ENCODE results near the gene RHOBTB1.

DNA sequence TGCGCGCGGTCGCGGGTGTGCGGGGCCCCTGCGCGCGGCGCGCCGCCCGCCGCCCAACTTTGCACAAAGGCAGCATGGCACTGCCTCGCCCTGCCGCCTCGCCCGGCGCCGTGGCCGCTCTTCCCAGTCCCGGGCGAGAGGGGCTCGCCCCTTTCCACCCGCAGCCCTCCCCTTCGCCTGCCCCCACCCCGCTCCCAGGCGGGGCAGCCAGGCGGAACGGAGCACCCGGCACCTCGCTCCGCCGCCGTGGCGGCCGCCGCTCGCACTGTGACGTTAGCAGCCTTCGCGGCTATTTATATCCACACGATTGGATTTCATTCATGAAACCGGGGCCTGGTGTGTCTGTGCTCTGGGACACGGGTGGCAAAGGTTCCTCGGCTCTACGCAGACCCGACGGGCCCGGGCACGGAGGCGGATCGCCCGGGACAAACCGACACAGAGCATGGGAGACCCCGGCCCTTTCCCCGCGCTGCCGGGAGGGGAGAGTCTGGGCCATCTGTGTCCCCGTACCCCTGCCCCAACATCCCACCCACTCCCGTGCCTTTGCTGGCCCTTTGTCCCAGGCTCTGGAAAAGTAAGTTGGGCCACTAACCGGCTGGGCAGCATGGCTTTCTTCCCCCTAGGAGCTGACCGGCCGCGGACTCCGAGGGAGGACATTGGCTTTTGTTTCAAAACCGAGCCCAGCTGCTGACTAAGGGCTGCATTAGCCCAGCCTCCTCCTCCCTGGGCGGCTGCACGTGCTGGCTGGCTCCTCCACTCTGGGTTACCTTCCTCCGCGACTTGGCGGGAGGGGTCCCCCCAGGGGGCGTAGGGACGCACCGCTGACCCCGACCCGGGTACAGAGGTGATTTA, at the start of gene RHOBTB1:
- TF ChIP-seq, protein P1, sequence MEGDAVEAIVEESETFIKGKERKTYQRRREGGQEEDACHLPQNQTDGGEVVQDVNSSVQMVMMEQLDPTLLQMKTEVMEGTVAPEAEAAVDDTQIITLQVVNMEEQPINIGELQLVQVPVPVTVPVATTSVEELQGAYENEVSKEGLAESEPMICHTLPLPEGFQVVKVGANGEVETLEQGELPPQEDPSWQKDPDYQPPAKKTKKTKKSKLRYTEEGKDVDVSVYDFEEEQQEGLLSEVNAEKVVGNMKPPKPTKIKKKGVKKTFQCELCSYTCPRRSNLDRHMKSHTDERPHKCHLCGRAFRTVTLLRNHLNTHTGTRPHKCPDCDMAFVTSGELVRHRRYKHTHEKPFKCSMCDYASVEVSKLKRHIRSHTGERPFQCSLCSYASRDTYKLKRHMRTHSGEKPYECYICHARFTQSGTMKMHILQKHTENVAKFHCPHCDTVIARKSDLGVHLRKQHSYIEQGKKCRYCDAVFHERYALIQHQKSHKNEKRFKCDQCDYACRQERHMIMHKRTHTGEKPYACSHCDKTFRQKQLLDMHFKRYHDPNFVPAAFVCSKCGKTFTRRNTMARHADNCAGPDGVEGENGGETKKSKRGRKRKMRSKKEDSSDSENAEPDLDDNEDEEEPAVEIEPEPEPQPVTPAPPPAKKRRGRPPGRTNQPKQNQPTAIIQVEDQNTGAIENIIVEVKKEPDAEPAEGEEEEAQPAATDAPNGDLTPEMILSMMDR (IDR thresholded peaks at IDR 0.05), result no peak
- TF ChIP-seq POLR2AphosphoS5 (IDR thresholded peaks at IDR 0.05) (peak in 1 of 3 donors; percentile 26), POLR2A (IDR thresholded peaks at IDR 0.05) (peak; percentile 30 to 57)

Data from suprapubic skin (tissue), 4 donors.